ENCODE measurements around the gene RNF181. TPM values are rescaled to one million over a fixed set of nuclear protein-coding genes. Genes with fewer than 3 reads are reported as not detected.

Gene RNF181
- total and polyA plus RNA-seq, 2 of the 13 experiments (the other 11 are each of a cell fraction or from before 2014, with no cell fraction given) = 224 to 578 TPM

DNA sequence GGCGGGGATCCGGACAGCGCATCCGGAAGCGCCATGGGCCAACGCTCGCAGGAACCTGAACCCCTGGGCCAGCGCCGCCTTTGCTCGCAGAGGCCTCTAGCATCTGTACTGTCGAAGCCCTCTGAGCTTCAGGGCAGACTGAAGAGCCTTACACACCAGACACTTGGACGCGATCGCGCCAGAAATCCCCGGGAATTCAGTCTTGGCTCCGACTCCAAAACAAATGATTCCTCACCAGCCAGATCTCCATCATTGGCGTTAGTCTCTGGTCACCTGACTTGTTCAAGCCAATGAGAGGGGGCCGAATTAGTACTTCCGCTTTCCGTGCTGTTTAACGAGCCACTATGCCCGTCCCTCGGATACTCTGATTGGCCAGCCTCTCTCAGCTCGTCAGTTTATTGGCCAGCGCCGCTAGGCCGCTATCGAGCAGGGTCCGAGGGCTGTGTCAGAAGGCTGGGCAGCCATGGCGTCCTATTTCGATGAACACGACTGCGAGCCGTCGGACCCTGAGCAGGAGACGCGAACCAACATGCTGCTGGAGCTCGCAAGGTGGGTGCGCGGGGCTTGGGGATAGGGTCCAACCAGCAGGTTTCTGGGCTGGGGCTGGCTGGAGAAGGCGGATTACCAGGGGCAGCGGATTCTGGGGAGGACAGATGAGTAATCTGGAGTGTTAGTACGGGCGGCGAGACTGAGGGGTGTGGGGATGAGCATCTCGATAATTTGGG, at the start of gene RNF181 (continued):
- TF ChIP-seq HHEX (CRISPR knock-in tag; IDR thresholded peaks at IDR 0.05) = no peak
- TF ChIP-seq ZSCAN31 (CRISPR knock-in tag; IDR thresholded peaks at IDR 0.05; ENCODE audit: low read depth) = peak; percentile 83; the same call in 1 of the 2 replicates
- TF ChIP-seq PBX2 (CRISPR knock-in tag; IDR thresholded peaks at IDR 0.05) = no peak
- peak; percentile 66; the same call in 1 of the 2 replicates for TF ChIP-seq GFI1 (CRISPR knock-in tag; IDR thresholded peaks at IDR 0.05; ENCODE audit: borderline replicate concordance)
- TF ChIP-seq ZSCAN20 (CRISPR knock-in tag; IDR thresholded peaks at IDR 0.05; ENCODE audit: borderline replicate concordance) = no peak
- peak; percentile 64; the same call in 1 of the 2 replicates for TF ChIP-seq IRX3 (CRISPR knock-in tag; IDR thresholded peaks at IDR 0.05; ENCODE audit: borderline replicate concordance, low read depth)
- TF ChIP-seq HNF4A (CRISPR knock-in tag; IDR thresholded peaks at IDR 0.05) = peak; percentile 34; the same call in 1 of the 2 replicates
- peak; percentile 90; the same call in 1 of the 2 replicates for TF ChIP-seq SNAI1 (CRISPR knock-in tag; IDR thresholded peaks at IDR 0.05; ENCODE audit: borderline replicate concordance)
- TF ChIP-seq SAFB2 (CRISPR knock-in tag; IDR thresholded peaks at IDR 0.05; ENCODE audit: borderline replicate concordance, low read depth) = peak; percentile 83; the same call in 1 of the 2 replicates
- peak; percentile 89 for TF ChIP-seq ATF1 (CRISPR knock-in tag; IDR thresholded peaks at IDR 0.05)
- TF ChIP-seq HCFC1 (IDR thresholded peaks at IDR 0.05; ENCODE audit: low read depth, low read length) = no peak
- TF ChIP-seq NCOA2 (CRISPR knock-in tag; IDR thresholded peaks at IDR 0.05) = no peak; the same call in 1 of the 2 replicates
- TF ChIP-seq ZNF414 (CRISPR knock-in tag; IDR thresholded peaks at IDR 0.05) = 0 out of 2 replicates have a peak, but pooled peaks have one; percentile 78
- no peak for TF ChIP-seq ZNF878 (CRISPR knock-in tag; IDR thresholded peaks at IDR 0.05)
- peak; percentile 79 for TF ChIP-seq GATA4 (IDR thresholded peaks at IDR 0.05; ENCODE audit: borderline replicate concordance, low read depth)
- peak; percentile 34; the same call in 1 of the 2 replicates for TF ChIP-seq PAXIP1 (CRISPR knock-in tag; conservative IDR thresholded peaks at IDR 0.05)
- TF ChIP-seq ATF7-NPFF (CRISPR knock-in tag; IDR thresholded peaks at IDR 0.05; ENCODE audit: low read depth) = peak; percentile 56; the same call in 1 of the 2 replicates
- peak; percentile 95 for TF ChIP-seq ZNF274 (CRISPR knock-in tag; IDR thresholded peaks at IDR 0.05)
- TF ChIP-seq ONECUT2 (CRISPR knock-in tag; IDR thresholded peaks at IDR 0.05) = no peak
- peak; percentile 85 for TF ChIP-seq ASH2L (IDR thresholded peaks at IDR 0.05; ENCODE audit: insufficient read length, low read depth, low read length)
- no peak for TF ChIP-seq ZNF720 (CRISPR knock-in tag; IDR thresholded peaks at IDR 0.05)
- no peak; the same call in 1 of the 2 replicates for TF ChIP-seq ZSCAN30 (CRISPR knock-in tag; IDR thresholded peaks at IDR 0.05)
- TF ChIP-seq ZFP90 (CRISPR knock-in tag; IDR thresholded peaks at IDR 0.05; ENCODE audit: borderline replicate concordance) = 0 out of 2 replicates have a peak, but pooled peaks have one; percentile 63
- TF ChIP-seq, protein P1, sequence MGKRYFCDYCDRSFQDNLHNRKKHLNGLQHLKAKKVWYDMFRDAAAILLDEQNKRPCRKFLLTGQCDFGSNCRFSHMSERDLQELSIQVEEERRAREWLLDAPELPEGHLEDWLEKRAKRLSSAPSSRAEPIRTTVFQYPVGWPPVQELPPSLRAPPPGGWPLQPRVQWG (CRISPR knock-in tag; IDR thresholded peaks at IDR 0.05; ENCODE audit: borderline replicate concordance, low read depth) = no peak
